ENCODE measurements around the gene SELENOK. TPM values are rescaled to one million over a fixed set of nuclear protein-coding genes. Genes with fewer than 3 reads are reported as not detected.

SELENOK gene
- total and polyA plus RNA-seq, 2 of the 13 experiments (the other 11 are each of a cell fraction or from before 2014, with no cell fraction given): 67.0 to 81.0 TPM

- no peak for TF ChIP-seq RERE (CRISPR knock-in tag; IDR thresholded peaks at IDR 0.05; ENCODE audit: low read depth)
- peak; percentile 28; the same call in 1 of the 2 replicates for TF ChIP-seq NFYB (CRISPR knock-in tag; IDR thresholded peaks at IDR 0.05)
- TF ChIP-seq ZBTB21 (CRISPR knock-in tag; IDR thresholded peaks at IDR 0.05): no peak
- TF ChIP-seq ELK4 (CRISPR knock-in tag; IDR thresholded peaks at IDR 0.05; ENCODE audit: borderline replicate concordance): 0 out of 2 replicates have a peak, but pooled peaks have one; percentile 26
- peak; percentile 66 for TF ChIP-seq ZBTB43 (CRISPR knock-in tag; conservative IDR thresholded peaks at IDR 0.05)
- TF ChIP-seq ZNF33A (CRISPR knock-in tag; IDR thresholded peaks at IDR 0.05; ENCODE audit: borderline replicate concordance): 0 out of 2 replicates have a peak, but pooled peaks have one; percentile 38
- peak; percentile 59; the same call in 1 of the 2 replicates for TF ChIP-seq ZNF614 (CRISPR knock-in tag; IDR thresholded peaks at IDR 0.05; ENCODE audit: borderline replicate concordance)
- no peak for TF ChIP-seq STAT5B (CRISPR knock-in tag; IDR thresholded peaks at IDR 0.05)
- peak; percentile 74; the same call in 1 of the 2 replicates for TF ChIP-seq ZFP91 (CRISPR knock-in tag; IDR thresholded peaks at IDR 0.05; ENCODE audit: borderline replicate concordance)
- peak; percentile 81; the same call in 1 of the 2 replicates for TF ChIP-seq ZNF782 (CRISPR knock-in tag; IDR thresholded peaks at IDR 0.05; ENCODE audit: borderline replicate concordance)
- TF ChIP-seq TEAD2 (CRISPR knock-in tag; IDR thresholded peaks at IDR 0.05): no peak
- no peak for TF ChIP-seq NFE2 (CRISPR knock-in tag; IDR thresholded peaks at IDR 0.05)
- no peak for TF ChIP-seq GTF3A (CRISPR knock-in tag; conservative IDR thresholded peaks at IDR 0.05)
- peak; percentile 60; the same call in 1 of the 2 replicates for TF ChIP-seq ZNF205 (CRISPR knock-in tag; IDR thresholded peaks at IDR 0.05)
- no peak for TF ChIP-seq U2AF1 (optimal IDR thresholded peaks at IDR 0.05; ENCODE audit: low read depth, low read length)
- 0 out of 2 replicates have a peak, but pooled peaks have one; percentile 33 for TF ChIP-seq GATAD2A (CRISPR knock-in tag; IDR thresholded peaks at IDR 0.05)
- no peak for TF ChIP-seq ZFP62 (CRISPR knock-in tag; IDR thresholded peaks at IDR 0.05)
- 0 out of 2 replicates have a peak, but pooled peaks have one; percentile 76 for TF ChIP-seq AHR (CRISPR knock-in tag; IDR thresholded peaks at IDR 0.05)
- TF ChIP-seq PCBP2 (optimal IDR thresholded peaks at IDR 0.05; ENCODE audit: low read depth, low read length, poor library complexity, severe bottlenecking): no peak
- TF ChIP-seq ZNF572 (CRISPR knock-in tag; IDR thresholded peaks at IDR 0.05): 0 out of 2 replicates have a peak, but pooled peaks have one; percentile 75
- TF ChIP-seq MEIS2 (CRISPR knock-in tag; IDR thresholded peaks at IDR 0.05): peak; percentile 60
Measured at GRCh38 chr3:53846134-53846850, 45.4 kb downstream of the SELENOK start, which contains the start of the genes CHDH and IL17RB (continued).
